ENCODE results near the gene ABCC12. TPM values are rescaled to one million over a fixed set of nuclear protein-coding genes. Genes with fewer than 3 reads are reported as not detected.

Gene ABCC12
- total RNA-seq: not detected in 2 replicates

DNA sequence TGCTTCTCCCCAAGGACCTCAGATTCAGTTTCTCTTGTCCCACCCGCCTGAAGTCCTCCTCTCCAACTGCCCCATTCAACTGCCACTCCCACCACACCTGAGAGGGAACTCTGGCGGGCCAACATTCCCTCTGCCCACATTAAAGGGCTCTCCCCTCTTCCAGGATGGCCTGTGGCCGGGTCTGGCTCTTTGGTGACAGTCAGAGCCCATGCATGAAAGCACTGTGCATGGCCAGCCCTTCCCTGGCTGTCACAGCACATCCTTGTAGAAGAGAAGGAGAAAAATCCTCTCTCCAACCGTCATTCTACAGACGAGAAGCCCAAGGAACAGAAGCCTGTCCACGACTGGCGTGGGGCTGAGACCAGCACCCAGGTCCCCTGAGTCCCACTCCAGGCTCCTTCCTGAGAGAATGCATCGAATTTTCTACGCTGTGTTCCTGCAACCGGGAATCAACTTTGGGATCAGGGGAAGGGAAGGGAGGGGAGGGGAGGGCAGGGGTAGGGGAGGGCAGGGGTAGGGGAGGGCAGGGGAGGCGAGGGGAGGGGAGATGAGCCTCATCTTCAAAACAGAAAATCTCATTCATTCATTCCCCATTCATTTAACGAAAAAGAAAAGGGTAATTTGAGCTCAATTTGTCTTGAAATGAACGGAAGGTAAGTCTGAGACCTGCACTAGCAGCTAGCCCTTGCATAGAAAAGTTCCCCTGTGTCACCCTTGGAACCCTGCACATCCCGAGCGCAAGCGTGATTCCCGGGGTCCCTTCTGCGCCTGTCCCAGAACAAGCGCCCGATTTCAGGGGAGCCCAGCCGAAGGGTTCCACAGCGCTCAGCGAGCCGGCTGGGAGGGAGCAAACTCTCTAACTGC lies at the start of gene ABCC12:
ABCC12 (minus strand) TSS at position 68 of the 864 bp plus-strand sequence. CDS start 9,569 bp downstream, outside the sequence.
- H3K27me3 ChIP-seq (ENCODE audit: control insufficient read depth, insufficient read depth, low read length): no peaks in the 10 kb centered on the region
- TF ChIP-seq, protein P1, sequence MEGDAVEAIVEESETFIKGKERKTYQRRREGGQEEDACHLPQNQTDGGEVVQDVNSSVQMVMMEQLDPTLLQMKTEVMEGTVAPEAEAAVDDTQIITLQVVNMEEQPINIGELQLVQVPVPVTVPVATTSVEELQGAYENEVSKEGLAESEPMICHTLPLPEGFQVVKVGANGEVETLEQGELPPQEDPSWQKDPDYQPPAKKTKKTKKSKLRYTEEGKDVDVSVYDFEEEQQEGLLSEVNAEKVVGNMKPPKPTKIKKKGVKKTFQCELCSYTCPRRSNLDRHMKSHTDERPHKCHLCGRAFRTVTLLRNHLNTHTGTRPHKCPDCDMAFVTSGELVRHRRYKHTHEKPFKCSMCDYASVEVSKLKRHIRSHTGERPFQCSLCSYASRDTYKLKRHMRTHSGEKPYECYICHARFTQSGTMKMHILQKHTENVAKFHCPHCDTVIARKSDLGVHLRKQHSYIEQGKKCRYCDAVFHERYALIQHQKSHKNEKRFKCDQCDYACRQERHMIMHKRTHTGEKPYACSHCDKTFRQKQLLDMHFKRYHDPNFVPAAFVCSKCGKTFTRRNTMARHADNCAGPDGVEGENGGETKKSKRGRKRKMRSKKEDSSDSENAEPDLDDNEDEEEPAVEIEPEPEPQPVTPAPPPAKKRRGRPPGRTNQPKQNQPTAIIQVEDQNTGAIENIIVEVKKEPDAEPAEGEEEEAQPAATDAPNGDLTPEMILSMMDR (IDR thresholded peaks at IDR 0.05; ENCODE audit: insufficient read depth, low read length, poor library complexity, severe bottlenecking): no peak
- no peaks in the 10 kb centered on the region for H3K36me3 ChIP-seq (ENCODE audit: control insufficient read depth, insufficient read depth, low read length)
- no peak within 1 kb of the TSS for H3K4me3 ChIP-seq (ENCODE audit: low read depth, low read length)
- DNase-seq (ENCODE audit: low read depth): no peak

DNA sequence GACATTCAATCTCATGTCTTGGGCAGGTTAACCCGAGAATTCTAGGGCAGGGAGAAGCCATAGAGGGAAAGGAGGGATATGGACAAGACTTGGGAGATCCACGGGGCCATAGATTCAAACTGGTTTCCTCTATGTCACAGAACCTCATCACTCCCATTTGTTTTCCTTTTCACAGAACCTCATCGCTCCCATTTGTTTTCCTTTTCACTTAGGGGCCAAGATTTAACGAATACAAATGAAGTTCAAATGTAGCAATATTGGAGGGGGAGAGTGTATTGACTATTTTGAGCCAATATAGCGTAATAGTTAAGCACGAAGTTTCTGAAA lies 49.0 kb upstream of the ABCC12 start:
- Histone ChIP-seq H3K36me3 (ENCODE audit: control insufficient read depth, insufficient read depth, low read length) (no peaks in the 10 kb centered on the region), H3K4me3 (ENCODE audit: low read depth, low read length) (no peak overlapping the region), H3K27me3 (ENCODE audit: control insufficient read depth, insufficient read depth, low read length) (no peaks in the 10 kb centered on the region)
- DNase-seq (ENCODE audit: low read depth): no peak
- TF ChIP-seq, protein P1 (IDR thresholded peaks at IDR 0.05; ENCODE audit: insufficient read depth, low read length, poor library complexity, severe bottlenecking): no peak

DNA sequence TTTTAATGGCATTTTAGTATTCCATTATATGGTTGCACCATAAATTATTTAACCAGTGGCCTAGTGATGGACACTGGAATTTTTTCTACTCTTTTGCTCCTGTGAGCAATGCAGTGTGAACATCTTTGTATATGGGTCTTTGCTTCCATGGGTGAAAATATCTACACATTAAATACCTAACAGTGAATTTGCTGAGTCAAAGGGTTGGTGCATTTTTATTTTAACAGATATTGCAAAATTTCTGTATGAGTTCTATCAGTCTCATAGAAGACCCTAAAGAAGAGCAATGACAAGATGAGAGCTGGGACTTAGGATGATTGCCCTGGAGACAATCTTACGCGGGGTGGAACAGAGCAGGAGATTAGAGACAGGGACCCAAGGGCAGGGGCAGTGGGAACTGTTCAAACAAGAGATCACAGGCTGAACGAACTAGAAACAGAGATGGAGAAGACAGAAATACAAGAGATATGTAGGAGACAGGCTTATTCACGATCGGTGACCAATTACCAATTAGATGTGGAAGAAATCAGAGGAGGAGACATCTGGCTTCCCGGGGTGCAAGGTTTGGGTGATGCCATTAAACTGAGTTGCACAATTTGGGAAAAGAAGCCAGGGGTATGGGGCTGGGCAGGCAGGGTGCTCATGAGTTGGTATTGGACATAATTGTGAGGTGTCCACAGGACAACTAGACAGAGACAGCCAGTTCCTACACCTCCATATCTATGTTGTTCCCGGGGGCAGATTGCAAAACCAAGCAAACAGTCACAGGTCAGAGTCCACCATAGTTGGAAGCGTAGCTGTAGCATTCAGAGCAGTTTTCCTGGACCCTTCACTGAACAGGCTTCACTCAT lies 48.4 kb upstream of the ABCC12 start:
- no peaks in the 10 kb centered on the region for H3K27me3 ChIP-seq (ENCODE audit: control insufficient read depth, insufficient read depth, low read length)
- TF ChIP-seq, protein P1 (IDR thresholded peaks at IDR 0.05; ENCODE audit: insufficient read depth, low read length, poor library complexity, severe bottlenecking): no peak
- no peaks in the 10 kb centered on the region for H3K36me3 ChIP-seq (ENCODE audit: control insufficient read depth, insufficient read depth, low read length)
- no peak for DNase-seq (ENCODE audit: low read depth)
- no peak overlapping the region for H3K4me3 ChIP-seq (ENCODE audit: low read depth, low read length)

DNA sequence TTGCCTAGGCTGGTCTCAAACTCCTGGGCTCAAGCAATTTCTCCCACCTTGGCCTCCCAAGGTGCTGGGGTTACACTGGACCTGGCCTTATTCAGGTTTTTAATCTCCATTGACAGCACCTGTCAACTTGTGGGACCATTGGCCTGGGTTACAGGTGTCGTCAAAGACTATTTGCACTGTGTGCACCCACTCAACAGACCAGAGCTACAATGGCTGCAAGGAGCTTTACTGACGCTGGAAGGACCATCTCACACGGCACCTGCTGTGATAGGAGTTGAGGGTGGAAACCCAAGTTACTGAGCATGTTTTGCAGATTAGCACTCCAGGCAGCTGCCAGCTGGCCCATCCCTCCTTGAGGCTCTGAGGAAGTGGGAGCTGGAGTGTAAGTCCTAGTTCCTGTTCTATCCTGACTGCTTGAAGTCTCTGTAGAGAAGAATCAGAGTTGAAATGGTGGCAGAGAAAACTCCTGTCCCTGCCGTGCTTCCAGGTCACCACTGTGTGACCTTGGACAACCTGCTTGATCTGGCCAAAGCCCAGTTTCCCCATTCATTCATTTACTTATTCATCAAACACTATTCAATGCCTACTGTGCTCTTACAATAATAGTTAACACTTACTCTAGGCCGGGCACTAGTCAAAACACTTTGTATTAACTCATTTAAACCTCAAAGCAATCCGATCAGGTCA lies 45.9 kb upstream of the ABCC12 start:
- Histone ChIP-seq H3K27me3 (ENCODE audit: control insufficient read depth, insufficient read depth, low read length) (no peaks in the 10 kb centered on the region), H3K36me3 (ENCODE audit: control insufficient read depth, insufficient read depth, low read length) (no peaks in the 10 kb centered on the region), H3K4me3 (ENCODE audit: low read depth, low read length) (no peak overlapping the region)
- TF ChIP-seq, protein P1 (IDR thresholded peaks at IDR 0.05; ENCODE audit: insufficient read depth, low read length, poor library complexity, severe bottlenecking): no peak
- no peak for DNase-seq (ENCODE audit: low read depth)

DNA sequence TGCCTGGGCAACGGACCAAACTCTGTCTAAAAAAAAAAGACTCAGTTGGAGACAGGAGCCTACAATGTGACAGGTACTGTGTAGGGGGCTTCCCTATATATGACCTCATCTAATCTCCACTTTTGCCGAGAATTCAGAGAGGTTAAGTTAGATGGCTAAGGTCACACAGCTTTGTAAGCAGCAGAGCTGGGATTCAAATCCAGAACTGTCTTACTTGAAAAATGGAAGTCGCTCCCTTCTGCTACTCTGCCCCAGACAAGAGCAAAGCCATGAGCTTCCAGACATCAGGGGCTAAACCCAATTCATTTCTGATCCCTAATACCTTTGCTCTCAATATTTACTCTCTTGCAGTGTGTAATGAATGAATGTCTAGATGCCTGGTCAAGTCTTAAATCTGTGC lies 41.5 kb upstream of the ABCC12 start:
- DNase-seq (ENCODE audit: low read depth): no peak
- Histone ChIP-seq H3K4me3 (ENCODE audit: low read depth, low read length) (no peak overlapping the region), H3K27me3 (ENCODE audit: control insufficient read depth, insufficient read depth, low read length) (no peaks in the 10 kb centered on the region), H3K36me3 (ENCODE audit: control insufficient read depth, insufficient read depth, low read length) (no peaks in the 10 kb centered on the region)
- TF ChIP-seq, protein P1 (IDR thresholded peaks at IDR 0.05; ENCODE audit: insufficient read depth, low read length, poor library complexity, severe bottlenecking): no peak
